A673 (cell line): Measurements from ENCODE around the gene PRKCB. TPM values are rescaled to one million over a fixed set of nuclear protein-coding genes. Genes with fewer than 3 reads are reported as not detected.

Experiments used
- BruUV-seq: library from RNA; stranded (reverse); fragments of 400-500 nt; replicated peaks from 2 replicates; lab custom pipeline; 2021; lab: Mats Ljungman, UMichigan
- CTCF ChIA-PET: fragments of 300-600 bp; sonication (Branson Sonifier 250); formaldehyde crosslinking; loops from one replicate; lab custom pipeline; 2022; ENCODE audit warnings: antibody characterized with exemption; lab: Charles Lee
- POLR2A ChIA-PET: fragments of 300-600 bp; sonication (Branson Sonifier 250); formaldehyde crosslinking; loops from one replicate; lab custom pipeline; 2022; ENCODE audit warnings: antibody characterized with exemption; ENCODE audit not compliant: low non-redundant PET; lab: Charles Lee
- DNase-seq: peaks from one replicate; pipeline ENCODE4 v3.0.0-alpha.2; 2015; ENCODE audit warnings: low spot score
- H3K27ac ChIP-seq: fragments of 200-600 bp; sonication (generic); 2 replicates; pipeline ENCODE4 v1.5.1; 2016; ENCODE audit warnings: mixed run types, low read depth, mild to moderate bottlenecking, mixed read lengths, antibody characterized with exemption, low read length; ENCODE audit not compliant: poor library complexity, severe bottlenecking
- H3K27me3 ChIP-seq: fragments of 200-600 bp; sonication (generic); replicated peaks from 2 replicates; pipeline ENCODE4 v1.6.1; 2017; ENCODE audit warnings: mixed run types, low read depth, mild to moderate bottlenecking, mixed read lengths, antibody characterized with exemption, low read length; ENCODE audit not compliant: insufficient read depth, poor library complexity
- H3K36me3 ChIP-seq: fragments of 200-600 bp; sonication (generic); 2 replicates; pipeline ENCODE4 v1.6.1; 2016; ENCODE audit warnings: mixed run types, mild to moderate bottlenecking, mixed read lengths, antibody characterized with exemption, low read length; ENCODE audit not compliant: insufficient read depth, poor library complexity, severe bottlenecking
- H3K4me1 ChIP-seq: fragments of 200-600 bp; sonication (generic); 2 replicates; pipeline ENCODE4 v1.6.1; 2017; ENCODE audit warnings: mixed run types, mild to moderate bottlenecking, mixed read lengths, antibody characterized with exemption, low read length; ENCODE audit not compliant: insufficient read depth, poor library complexity, severe bottlenecking
- H3K4me3 ChIP-seq: fragments of 200-600 bp; sonication (generic); 2 replicates; pipeline ENCODE4 v1.5.1; 2016; ENCODE audit warnings: low read depth, mixed run types, mild to moderate bottlenecking, mixed read lengths, low read length; ENCODE audit not compliant: poor library complexity, severe bottlenecking
- H3K9me3 ChIP-seq: fragments of 200-600 bp; sonication (generic); 2 replicates; pipeline ENCODE4 v1.6.1; 2016; ENCODE audit warnings: mixed run types, low read depth, mild to moderate bottlenecking, mixed read lengths, antibody characterized with exemption, low read length; ENCODE audit not compliant: poor library complexity, severe bottlenecking
- CTCF ChIP-seq: fragments of 300-800, 200-600 bp; sonication (generic); conservative IDR thresholded peaks from 2 replicates; pipeline ENCODE4 v1.5.1; 2017; ENCODE audit warnings: low read depth, mild to moderate bottlenecking, antibody characterized with exemption, low read length, moderate library complexity, mixed read lengths
- EZH2 ChIP-seq: fragments of 200-600 bp; sonication (generic); IDR thresholded peaks from 2 replicates; pipeline ENCODE4 v1.6.1; 2017; ENCODE audit warnings: borderline replicate concordance, low read depth, mild to moderate bottlenecking, mixed read lengths, antibody characterized with exemption, low read length; ENCODE audit not compliant: poor library complexity, severe bottlenecking
- intact Hi-C: fragments of 100-400 bp; cut with micrococcal nuclease; formaldehyde crosslinking; loops from one replicate; pipeline ENCODE4 v1.10.0; 2022; ENCODE audit not compliant: unreplicated experiment
- total RNA-seq: library from RNA; stranded (reverse); gene quantifications from 2 replicates; pipeline ENCODE4 v1.2.3, GENCODE V29; 2021

Gene PRKCB
- total RNA-seq, 1 experiment from 2014 or later, result 171 TPM

- Histone ChIP-seq H3K9me3 (no peaks in the 10 kb centered on the region), H3K36me3 (peaks cover 15% of the 10 kb centered on the region), H3K4me1 (peaks cover 16% of the 10 kb centered on the region), H3K27ac (no peak overlapping the region), H3K4me3 (no peak overlapping the region), H3K27me3 (no peaks in the 10 kb centered on the region)
- no peak for DNase-seq
- BruUV-seq, result no TSS peak
- CTCF ChIA-PET, result no interaction called here
- POLR2A ChIA-PET, result no interaction called here
- intact Hi-C loops, result no loop called here
- no peak for TF ChIP-seq EZH2
- no peak for TF ChIP-seq CTCF
Measured at GRCh38 chr16:24119807-24120206, 284.0 kb downstream of the PRKCB start.

- H3K27me3 ChIP-seq, result no peaks in the 10 kb centered on the region
- H3K4me3 ChIP-seq, result no peak overlapping the region
- POLR2A ChIA-PET, result no interaction called here
- intact Hi-C loops, result no loop called here
- no peak for DNase-seq
- no peak overlapping the region for H3K27ac ChIP-seq
- BruUV-seq, result no TSS peak
- no peaks in the 10 kb centered on the region for H3K9me3 ChIP-seq
- TF ChIP-seq CTCF (no peak), EZH2 (no peak)
- peaks cover 21% of the 10 kb centered on the region for H3K36me3 ChIP-seq
- CTCF ChIA-PET, result no interaction called here
- no peaks in the 10 kb centered on the region for H3K4me1 ChIP-seq
Measured at GRCh38 chr16:24123275-24123674, 287.5 kb downstream of the PRKCB start.

GRCh38 chr16:24124291-24124690 is 288.5 kb downstream of the PRKCB start:
- no TSS peak for BruUV-seq
- TF ChIP-seq CTCF (no peak), EZH2 (no peak)
- DNase-seq, result no peak
- peaks cover 21% of the 10 kb centered on the region for H3K36me3 ChIP-seq
- H3K9me3 ChIP-seq, result no peaks in the 10 kb centered on the region
- ChIA-PET CTCF (no interaction called here), POLR2A (no interaction called here)
- no peaks in the 10 kb centered on the region for H3K27me3 ChIP-seq
- no peak overlapping the region for H3K4me3 ChIP-seq
- intact Hi-C loops, result no loop called here
- H3K4me1 ChIP-seq, result no peaks in the 10 kb centered on the region
- H3K27ac ChIP-seq, result no peak overlapping the region
